ENCODE measurements around the gene NOC3L.
A peak's percentile ranks its signal among the peaks of the same experiment; 100 is the strongest.

Gene NOC3L

DNA sequence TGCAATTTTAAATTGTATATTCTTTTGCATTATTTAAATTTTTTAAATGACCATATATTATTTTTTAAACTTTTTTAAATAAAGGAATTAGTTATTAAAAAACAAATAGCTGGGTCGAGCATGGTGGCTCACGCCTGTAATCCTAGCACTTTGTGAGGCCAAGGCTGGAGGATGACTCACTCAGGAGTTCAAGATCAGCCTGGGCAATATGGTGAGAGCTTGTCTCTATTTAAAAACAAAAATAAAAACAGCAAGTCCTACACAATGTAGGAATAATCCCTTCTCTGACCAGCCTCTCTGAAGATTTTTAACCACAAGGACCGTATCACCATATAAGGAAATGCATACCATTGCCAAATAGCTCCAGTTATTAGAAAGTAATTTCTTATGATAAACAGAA lies 19.6 kb downstream of the NOC3L start:
- Histone ChIP-seq H3K27me3 (replicated peaks) (no peaks in the 10 kb centered on the region), H3K27ac (no peak overlapping the region), H3K4me3 (ENCODE audit: low read depth, low read length) (no peak overlapping the region), H3K36me3 (replicated peaks) (peaks cover 48% of the 10 kb centered on the region)
- in situ Hi-C loops (cut with HindIII; ENCODE audit: low pct_ligation_motif_present, low sequenced_read_pairs) = no loop called here
- TF ChIP-seq, protein P1, sequence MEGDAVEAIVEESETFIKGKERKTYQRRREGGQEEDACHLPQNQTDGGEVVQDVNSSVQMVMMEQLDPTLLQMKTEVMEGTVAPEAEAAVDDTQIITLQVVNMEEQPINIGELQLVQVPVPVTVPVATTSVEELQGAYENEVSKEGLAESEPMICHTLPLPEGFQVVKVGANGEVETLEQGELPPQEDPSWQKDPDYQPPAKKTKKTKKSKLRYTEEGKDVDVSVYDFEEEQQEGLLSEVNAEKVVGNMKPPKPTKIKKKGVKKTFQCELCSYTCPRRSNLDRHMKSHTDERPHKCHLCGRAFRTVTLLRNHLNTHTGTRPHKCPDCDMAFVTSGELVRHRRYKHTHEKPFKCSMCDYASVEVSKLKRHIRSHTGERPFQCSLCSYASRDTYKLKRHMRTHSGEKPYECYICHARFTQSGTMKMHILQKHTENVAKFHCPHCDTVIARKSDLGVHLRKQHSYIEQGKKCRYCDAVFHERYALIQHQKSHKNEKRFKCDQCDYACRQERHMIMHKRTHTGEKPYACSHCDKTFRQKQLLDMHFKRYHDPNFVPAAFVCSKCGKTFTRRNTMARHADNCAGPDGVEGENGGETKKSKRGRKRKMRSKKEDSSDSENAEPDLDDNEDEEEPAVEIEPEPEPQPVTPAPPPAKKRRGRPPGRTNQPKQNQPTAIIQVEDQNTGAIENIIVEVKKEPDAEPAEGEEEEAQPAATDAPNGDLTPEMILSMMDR (IDR thresholded peaks at IDR 0.05; ENCODE audit: low read depth, low read length, missing control alignments) = no peak
- DNase-seq = peak; percentile 22

DNA sequence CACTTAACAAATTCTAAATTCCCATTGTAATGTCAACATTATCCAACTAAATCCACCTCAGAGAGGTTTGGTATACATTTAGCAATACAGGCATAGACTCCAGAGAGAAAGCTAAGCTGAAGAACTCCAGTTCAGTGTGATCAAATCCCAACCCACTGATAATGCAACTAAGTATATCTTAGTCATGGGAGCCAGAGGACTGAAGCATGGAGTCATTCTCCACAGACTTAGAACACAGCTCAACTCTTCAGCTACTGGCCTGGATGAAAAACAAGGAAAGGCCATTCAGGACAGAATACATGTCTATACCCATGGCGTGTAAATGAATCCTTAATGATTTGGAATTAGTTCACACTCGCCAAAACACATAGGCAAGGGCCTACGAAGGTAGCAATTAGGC lies 27.9 kb downstream of the NOC3L start:
- TF ChIP-seq, protein P1 (IDR thresholded peaks at IDR 0.05; ENCODE audit: low read depth, low read length, missing control alignments) = no peak
- H3K4me3 ChIP-seq (ENCODE audit: low read depth, low read length) = no peak overlapping the region
- no peaks in the 10 kb centered on the region for H3K27me3 ChIP-seq (replicated peaks)
- no peak for DNase-seq
- in situ Hi-C loops (cut with HindIII; ENCODE audit: low pct_ligation_motif_present, low sequenced_read_pairs) = no loop called here
- H3K27ac ChIP-seq = no peak overlapping the region
- peaks cover 57% of the 10 kb centered on the region for H3K36me3 ChIP-seq (replicated peaks)

DNA sequence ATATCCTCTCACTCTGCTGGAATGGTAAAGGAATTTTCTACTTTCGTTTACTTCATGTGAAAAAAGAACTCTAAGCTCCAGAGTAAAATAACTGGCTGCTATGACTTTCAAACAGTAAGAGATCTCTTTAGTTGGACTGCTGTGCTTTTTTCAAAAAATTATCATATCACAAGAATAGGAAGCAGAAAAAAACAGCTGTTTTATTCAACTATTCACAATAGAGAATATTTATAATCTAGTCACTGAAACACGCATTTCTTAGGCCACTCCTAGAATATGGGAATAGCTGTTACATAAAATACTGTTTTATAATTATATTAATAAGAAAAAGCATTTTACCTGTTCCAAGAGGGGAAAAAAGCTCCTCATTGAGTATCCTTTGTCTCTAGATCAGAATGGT lies 29.7 kb downstream of the NOC3L start:
- no peaks in the 10 kb centered on the region for H3K27me3 ChIP-seq (replicated peaks)
- no peak overlapping the region for H3K4me3 ChIP-seq (ENCODE audit: low read depth, low read length)
- no peak overlapping the region for H3K27ac ChIP-seq
- in situ Hi-C loops (cut with HindIII; ENCODE audit: low pct_ligation_motif_present, low sequenced_read_pairs) = no loop called here
- DNase-seq = no peak
- peaks cover 41% of the 10 kb centered on the region for H3K36me3 ChIP-seq (replicated peaks)
- TF ChIP-seq, protein P1 (IDR thresholded peaks at IDR 0.05; ENCODE audit: low read depth, low read length, missing control alignments) = no peak

DNA sequence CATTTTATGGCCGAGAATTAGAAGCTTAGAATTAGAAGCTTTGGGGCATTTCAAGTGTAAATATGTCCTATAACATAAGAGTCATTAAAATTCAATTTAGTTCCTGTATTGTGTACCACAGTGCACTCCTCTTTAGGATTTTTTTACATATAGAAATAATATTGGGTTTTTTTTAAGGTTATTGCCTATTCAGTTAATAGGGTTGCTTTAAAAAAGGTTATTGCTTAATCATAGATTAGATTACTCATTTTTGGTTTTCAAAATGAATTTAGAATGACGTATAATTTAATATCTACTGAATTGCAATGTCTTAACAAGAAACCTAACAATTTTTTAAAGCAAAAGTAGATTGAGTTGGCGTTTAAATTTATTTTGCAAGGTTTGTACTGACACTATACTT lies 34.1 kb downstream of the NOC3L start:
- DNase-seq = no peak

DNA sequence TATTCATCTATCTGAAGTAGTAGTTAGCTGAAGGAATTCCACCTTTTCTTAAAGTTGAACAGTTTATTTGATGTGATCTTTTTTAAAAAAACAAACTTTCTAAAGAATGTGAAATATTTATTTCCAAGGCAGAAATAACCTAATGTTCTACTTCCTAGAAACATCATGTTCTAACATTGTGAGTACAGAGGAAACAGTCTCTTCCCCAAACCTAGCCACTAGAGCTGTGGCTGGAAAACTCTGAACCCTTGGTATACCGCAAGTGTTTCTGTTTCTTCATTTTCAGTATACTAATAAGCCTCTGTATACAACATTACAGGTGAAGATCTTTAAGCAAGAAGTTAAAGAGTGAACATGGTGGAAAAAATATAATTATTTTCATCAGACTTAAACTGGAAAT lies 35.1 kb downstream of the NOC3L start:
- DNase-seq = no peak
- in situ Hi-C loops (cut with HindIII; ENCODE audit: low pct_ligation_motif_present, low sequenced_read_pairs) = no loop called here
- Histone ChIP-seq H3K4me3 (ENCODE audit: low read depth, low read length) (no peak overlapping the region), H3K36me3 (replicated peaks) (peaks cover 15% of the 10 kb centered on the region), H3K27ac (no peak overlapping the region), H3K27me3 (replicated peaks) (no peaks in the 10 kb centered on the region)
- TF ChIP-seq, protein P1 (IDR thresholded peaks at IDR 0.05; ENCODE audit: low read depth, low read length, missing control alignments) = no peak

More for the DNA sequence above, 34.1 kb downstream of the NOC3L start:
- in situ Hi-C loops (cut with HindIII; ENCODE audit: low pct_ligation_motif_present, low sequenced_read_pairs) = no loop called here
- Histone ChIP-seq H3K36me3 (replicated peaks) (peaks cover 13% of the 10 kb centered on the region), H3K27me3 (replicated peaks) (no peaks in the 10 kb centered on the region), H3K4me3 (ENCODE audit: low read depth, low read length) (no peak overlapping the region), H3K27ac (no peak overlapping the region)
- TF ChIP-seq, protein P1 (IDR thresholded peaks at IDR 0.05; ENCODE audit: low read depth, low read length, missing control alignments) = no peak

DNA sequence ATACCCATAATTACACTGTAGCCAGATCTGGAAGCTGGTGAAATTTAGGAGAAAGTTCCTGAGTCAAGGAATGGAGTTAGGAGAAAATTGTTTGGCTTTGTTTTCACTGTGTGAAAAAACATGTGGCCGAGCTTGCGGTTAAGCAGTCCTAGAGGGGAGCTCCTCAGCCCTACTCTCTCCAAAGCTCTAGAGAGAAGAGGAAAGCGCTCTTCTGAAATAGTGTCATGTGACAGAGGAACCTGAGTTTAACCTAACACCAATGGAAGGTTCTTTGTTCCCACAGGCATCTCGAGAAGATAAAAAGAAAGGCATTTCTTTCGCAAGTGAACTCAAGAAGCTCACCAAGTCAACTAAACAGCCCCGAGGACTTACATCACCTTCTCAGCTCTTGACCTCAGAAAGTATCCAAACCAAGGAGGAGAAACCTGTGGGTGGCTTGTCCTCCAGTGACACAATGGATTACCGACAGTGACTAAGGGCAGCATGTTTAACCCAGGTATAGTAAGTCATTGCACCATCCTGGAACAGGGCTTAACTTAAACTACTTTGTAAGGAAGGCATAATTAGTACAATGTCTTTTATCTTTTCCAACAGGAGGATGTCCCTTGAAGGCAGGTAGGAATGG lies 38.0 kb downstream of the NOC3L start:
- in situ Hi-C loops (cut with HindIII; ENCODE audit: low pct_ligation_motif_present, low sequenced_read_pairs) = loop anchor here (25.0 kb wide), 1 partner anchor 412 kb away; no protein-coding TSS in a partner anchor
- H3K36me3 ChIP-seq (replicated peaks) = peaks cover 10% of the 10 kb centered on the region

More for the DNA sequence above, 38.0 kb downstream of the NOC3L start:
- Histone ChIP-seq H3K4me3 (ENCODE audit: low read depth, low read length) (no peak overlapping the region), H3K27me3 (replicated peaks) (no peaks in the 10 kb centered on the region), H3K27ac (no peak overlapping the region)
- DNase-seq = no peak
- TF ChIP-seq, protein P1 (IDR thresholded peaks at IDR 0.05; ENCODE audit: low read depth, low read length, missing control alignments) = no peak

All from brain microvascular endothelial cell (primary cell).